Natural killer cell (primary cell): ENCODE results near the gene CAMTA1. TPM values are rescaled to one million over a fixed set of nuclear protein-coding genes. Genes with fewer than 3 reads are reported as not detected.

Experiments
- ATAC-seq, 3 donors: fragments of 150-1000 bp in 2 of 3; fragments of 200-7000 bp in 1 of 3; cut with Tn5 transposase; 1 replicate in 1 of 3; 2 replicates in 2 of 3; pipeline ENCODE4 v1.10.0; 2021; ENCODE audit warnings: mild to moderate bottlenecking in 2 of 3, moderate library complexity in 2 of 3
- DNase-seq, 2 donors: peaks; one replicate each; pipeline versions ENCODE4 v3.0.0 to v3.0.0-alpha.2; 2013 to 2021; ENCODE audit warnings: mixed read lengths in 1 of 2
- H3K27ac ChIP-seq: one replicate; pipeline ENCODE4 v1.5.1; 2013; ENCODE audit warnings: mild to moderate bottlenecking, low read length
- H3K27me3 ChIP-seq: one replicate; pipeline ENCODE4 v1.6.1; 2013; ENCODE audit warnings: low read length; ENCODE audit not compliant: control insufficient read depth, insufficient read depth
- H3K36me3 ChIP-seq: one replicate; pipeline ENCODE4 v1.6.1; 2013; ENCODE audit warnings: low read length; ENCODE audit not compliant: control insufficient read depth, insufficient read depth
- H3K4me1 ChIP-seq: one replicate; pipeline ENCODE4 v1.6.1; 2013; ENCODE audit warnings: low read length; ENCODE audit not compliant: control insufficient read depth, insufficient read depth
- H3K4me3 ChIP-seq: one replicate; pipeline ENCODE4 v1.5.1; 2013; ENCODE audit warnings: low read length
- H3K9me3 ChIP-seq: one replicate; pipeline ENCODE4 v1.6.1; 2013; ENCODE audit warnings: low read length; ENCODE audit not compliant: control insufficient read depth, insufficient read depth
- H3K27ac Mint-ChIP-seq, 2 donors: one replicate each; pipeline ENCODE4 v1.8.0; 2022; ENCODE audit warnings: mild to moderate bottlenecking in 2 of 2, mixed read lengths in 2 of 2, moderate library complexity in 1 of 2
- H3K27me3 Mint-ChIP-seq, 2 donors: one replicate each; pipeline ENCODE4 v1.8.0; 2022; ENCODE audit warnings: low read depth in 2 of 2, mixed read lengths in 2 of 2
- H3K36me3 Mint-ChIP-seq: one replicate; pipeline ENCODE4 v1.8.0; 2022; ENCODE audit warnings: mixed read lengths
- H3K4me1 Mint-ChIP-seq, 2 donors: one replicate each; pipeline ENCODE4 v1.8.0; 2022; ENCODE audit warnings: mixed read lengths in 2 of 2
- H3K4me3 Mint-ChIP-seq: one replicate; pipeline ENCODE4 v1.8.0; 2022; ENCODE audit warnings: mild to moderate bottlenecking, moderate library complexity, mixed read lengths
- H3K9me3 Mint-ChIP-seq, 2 donors: one replicate each; pipeline ENCODE4 v1.8.0; 2022; ENCODE audit warnings: mixed read lengths in 2 of 2
- CTCF ChIP-seq: fragments of 200-600 bp; IDR thresholded peaks from one replicate; pipeline ENCODE4 v1.8.0; 2022; ENCODE audit warnings: antibody characterized with exemption
- WGBS: methylation state at CpG from one replicate; pipeline ENCODE4 v1.1.7; 2013; ENCODE audit warnings: missing lambda C conversion rate; ENCODE audit not compliant: insufficient coverage; 5-methylcytosine and 5-hydroxymethylcytosine counted together
- intact Hi-C: fragments of 100-400 bp; cut with micrococcal nuclease; formaldehyde crosslinking; loops from one replicate; pipeline ENCODE4 v1.14.2; 2022
- total RNA-seq, 4 donors: library from RNA; stranded (reverse); fragments of 120-200 nt in 1 of 4; gene quantifications; one replicate each; pipeline versions ENCODE4 v1.2.3 to v1.2.4, GENCODE V29; 2013 to 2022

CAMTA1 gene
- total RNA-seq, 3 donors from 2014 or later (not counting 1 experiment from before 2014, with no cell fraction given): 40.6 to 53.3 (median 44.9) TPM

GRCh38 chr1:7650801-7651200 lies 865.5 kb downstream of the CAMTA1 start:
- Mint-ChIP-seq H3K36me3 (no peaks in the 10 kb centered on the region), H3K4me3 (no peak overlapping the region), H3K4me1 (peaks cover 0 to 8% of the 10 kb centered on the region in 2 donors), H3K27me3 (peaks cover 0 to 3% of the 10 kb centered on the region in 2 donors), H3K27ac (no peak overlapping the region), H3K9me3 (no peaks in the 10 kb centered on the region)
- Histone ChIP-seq H3K4me1 (peaks cover 3% of the 10 kb centered on the region), H3K36me3 (no peaks in the 10 kb centered on the region), H3K27me3 (no peaks in the 10 kb centered on the region), H3K4me3 (no peak overlapping the region), H3K27ac (no peak overlapping the region), H3K9me3 (no peaks in the 10 kb centered on the region)
- intact Hi-C loops: no loop called here
- no peak for ATAC-seq
- no peak for TF ChIP-seq CTCF
- WGBS: 91% methylated on average over 11 of the region's 11 CpGs
- no peak for DNase-seq

DNA sequence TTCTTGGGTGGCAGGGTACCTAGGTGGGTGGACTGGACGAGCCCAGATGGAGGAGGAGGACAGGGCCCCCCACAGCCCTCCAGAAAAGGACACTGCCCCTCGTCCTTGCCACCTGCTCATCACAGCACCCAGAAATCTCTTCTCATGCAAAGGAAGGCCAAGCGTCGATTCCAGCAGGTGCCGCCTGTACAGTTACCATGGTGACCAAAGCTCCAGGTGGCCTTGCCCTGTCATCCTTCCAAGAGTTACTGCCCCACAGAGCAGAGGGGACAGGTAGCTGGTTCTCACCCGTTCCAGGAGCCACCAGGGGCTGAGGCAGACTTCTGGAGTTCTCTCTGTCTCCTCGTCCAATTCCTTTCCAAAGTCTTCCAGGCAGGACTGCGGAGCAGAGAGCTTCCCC lies 865.9 kb downstream of the CAMTA1 start:
- no peak for TF ChIP-seq CTCF
- H3K4me3 Mint-ChIP-seq: no peak overlapping the region
- no peaks in the 10 kb centered on the region for H3K36me3 ChIP-seq
- no peaks in the 10 kb centered on the region for H3K27me3 ChIP-seq
- DNase-seq: no peak
- intact Hi-C loops: no loop called here
- H3K4me1 ChIP-seq: peaks cover 3% of the 10 kb centered on the region
- H3K4me3 ChIP-seq: no peak overlapping the region
- H3K27me3 Mint-ChIP-seq: peaks cover 0 to 3% of the 10 kb centered on the region in 2 donors
- H3K9me3 Mint-ChIP-seq: no peaks in the 10 kb centered on the region
- H3K9me3 ChIP-seq: no peaks in the 10 kb centered on the region
- H3K27ac Mint-ChIP-seq: no peak overlapping the region
- no peak for ATAC-seq
- H3K27ac ChIP-seq: no peak overlapping the region
- WGBS: 82% methylated on average over 8 of the region's 8 CpGs
- H3K4me1 Mint-ChIP-seq: peaks cover 0 to 4% of the 10 kb centered on the region in 2 donors
- no peaks in the 10 kb centered on the region for H3K36me3 Mint-ChIP-seq

DNA sequence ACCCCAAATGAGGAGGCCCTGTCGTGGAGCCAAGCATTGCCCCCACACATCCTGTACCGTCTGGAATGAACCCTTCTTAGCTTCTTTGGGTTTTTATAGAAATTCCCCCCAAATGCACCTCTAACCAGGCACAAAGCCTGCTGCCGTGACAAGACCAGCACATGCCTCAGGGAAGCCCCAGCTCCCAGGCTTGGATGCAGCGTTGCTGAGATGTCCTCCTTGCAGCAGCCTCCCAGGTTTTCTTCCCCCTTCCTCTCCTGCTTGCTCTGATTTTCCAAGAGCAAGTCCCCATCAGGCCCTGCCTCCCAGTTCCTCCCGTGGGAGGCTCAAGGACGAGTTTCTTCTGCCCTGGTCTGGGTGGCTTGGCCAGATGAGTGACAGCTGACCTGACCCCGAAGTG lies 866.8 kb downstream of the CAMTA1 start:
- Histone ChIP-seq H3K27ac (no peak overlapping the region), H3K9me3 (no peaks in the 10 kb centered on the region), H3K27me3 (no peaks in the 10 kb centered on the region), H3K36me3 (no peaks in the 10 kb centered on the region), H3K4me3 (no peak overlapping the region), H3K4me1 (peaks cover 3% of the 10 kb centered on the region)
- intact Hi-C loops: no loop called here
- DNase-seq: no peak
- no peak for TF ChIP-seq CTCF
- Mint-ChIP-seq H3K27ac (no peak overlapping the region), H3K27me3 (peaks cover 0 to 3% of the 10 kb centered on the region in 2 donors), H3K4me3 (no peak overlapping the region), H3K9me3 (no peaks in the 10 kb centered on the region), H3K36me3 (no peaks in the 10 kb centered on the region), H3K4me1 (no peaks in the 10 kb centered on the region)
- ATAC-seq: no peak
- whole genome bisulfite sequencing: 60% methylated on average over 7 of the region's 7 CpGs

DNA sequence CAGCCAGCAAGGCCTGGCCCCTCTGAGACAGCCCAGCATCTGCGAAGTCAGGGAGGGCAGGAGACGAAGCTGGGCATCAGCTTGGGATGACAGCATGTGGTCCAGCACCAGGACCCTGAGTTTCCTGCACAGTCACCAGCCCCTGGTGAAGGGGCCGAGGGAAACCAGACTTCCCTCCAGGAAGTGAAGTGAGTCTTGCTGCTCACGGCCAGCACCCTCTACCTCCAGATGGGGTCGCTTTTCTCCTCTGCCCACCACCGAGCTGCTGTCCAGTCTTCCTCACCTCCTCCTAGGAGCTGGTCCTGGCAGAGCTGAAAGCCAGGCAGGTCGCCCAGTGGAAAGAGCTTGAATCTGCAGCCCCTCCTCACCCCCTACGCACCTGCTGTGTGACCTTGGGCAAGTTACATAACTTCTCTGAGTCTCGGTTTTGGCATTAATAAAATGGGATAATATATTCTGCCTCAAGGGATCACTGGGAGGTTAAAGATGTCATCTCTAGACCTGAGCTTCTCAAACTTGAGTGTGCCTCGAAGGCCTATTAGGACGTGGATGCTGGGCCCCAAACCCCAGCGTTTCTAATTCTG lies 867.4 kb downstream of the CAMTA1 start:
- H3K9me3 ChIP-seq: no peaks in the 10 kb centered on the region
- no peak overlapping the region for H3K4me3 ChIP-seq
- ATAC-seq: no peak
- no peak for TF ChIP-seq CTCF
- DNase-seq: no peak
- Mint-ChIP-seq H3K27ac (no peak overlapping the region), H3K9me3 (no peaks in the 10 kb centered on the region), H3K27me3 (peaks cover 0 to 3% of the 10 kb centered on the region in 2 donors), H3K36me3 (no peaks in the 10 kb centered on the region), H3K4me1 (no peaks in the 10 kb centered on the region), H3K4me3 (no peak overlapping the region)
- H3K4me1 ChIP-seq: no peaks in the 10 kb centered on the region
- no peak overlapping the region for H3K27ac ChIP-seq
- intact Hi-C loops: no loop called here
- H3K36me3 ChIP-seq: no peaks in the 10 kb centered on the region
- no peaks in the 10 kb centered on the region for H3K27me3 ChIP-seq
- WGBS: 62% methylated on average over 12 of the region's 12 CpGs
